H1 (cell line): ENCODE data around the gene QSOX1. TPM values are rescaled to one million over a fixed set of nuclear protein-coding genes. Genes with fewer than 3 reads are reported as not detected.

ENCODE experiments used
- CTCF ChIA-PET: fragments of 300-600 bp; sonication (Branson Sonifier 250); formaldehyde crosslinking; loops from one replicate; lab custom pipeline; 2021; ENCODE audit not compliant: partially characterized antibody; lab: Charles Lee
- POLR2A ChIA-PET: fragments of 300-600 bp; sonication (Branson Sonifier 250); formaldehyde crosslinking; loops from one replicate; lab custom pipeline; 2021; ENCODE audit warnings: inconsistent platforms; ENCODE audit not compliant: partially characterized antibody; lab: Charles Lee
- DNase-seq, 2 experiments: peaks; one replicate each; pipeline versions ENCODE4 v3.0.0 to v3.0.0-alpha.2; 2010 to 2022; ENCODE audit warnings: low spot score in 2 of 2, low read depth in 1 of 2, mixed read lengths in 1 of 2
- FAIRE-seq: peaks from 2 replicates; lab custom pipeline; 2011; peaks lifted over from hg19 to GRCh38; lab: Jason Lieb, UNC
- H2AFZ ChIP-seq: 2 replicates; pipeline ENCODE4 v1.8.1; 2012; ENCODE audit warnings: low read length, inconsistent platforms
- H2AK5ac ChIP-seq: 2 replicates; pipeline ENCODE4 v1.6.1; 2013; ENCODE audit warnings: low read depth, low read length
- H2BK120ac ChIP-seq: replicated peaks from 2 replicates; pipeline ENCODE3; 2013; ENCODE audit warnings: low read depth, low read length, inconsistent platforms
- H2BK12ac ChIP-seq: 2 replicates; pipeline ENCODE4 v1.6.1; 2013; ENCODE audit warnings: low read depth, low read length
- H2BK15ac ChIP-seq: 2 replicates; pipeline ENCODE4 v1.6.1; 2013; ENCODE audit warnings: low read length
- H2BK20ac ChIP-seq: 2 replicates; pipeline ENCODE4 v1.6.1; 2013; ENCODE audit warnings: low read length
- H2BK5ac ChIP-seq: 2 replicates; pipeline ENCODE4 v1.6.1; 2013; ENCODE audit warnings: low read depth, low read length
- H3K14ac ChIP-seq: 2 replicates; pipeline ENCODE4 v1.6.1; 2013; ENCODE audit warnings: inconsistent platforms; ENCODE audit not compliant: insufficient read length
- H3K18ac ChIP-seq: 2 replicates; pipeline ENCODE4 v1.6.1; 2013; ENCODE audit warnings: low read length; ENCODE audit errors: extremely low read depth
- H3K23ac ChIP-seq: 2 replicates; pipeline ENCODE4 v1.6.1; 2013; ENCODE audit warnings: inconsistent platforms; ENCODE audit not compliant: insufficient read length
- H3K23me2 ChIP-seq: 2 replicates; pipeline ENCODE4 v1.6.1; 2013; ENCODE audit warnings: low read depth, low read length
- H3K27ac ChIP-seq: 2 replicates; pipeline ENCODE4 v1.6.1; 2011; ENCODE audit warnings: low read depth, low read length, inconsistent platforms
- H3K27me3 ChIP-seq, 4 experiments: replicated peaks in 1 of 4; 1 replicate in 1 of 4; 2 replicates in 3 of 4; pipeline versions ENCODE4 v1.6.1 to v1.8.1; 2011 to 2013; ENCODE audit warnings: low read length in 3 of 4, mild to moderate bottlenecking in 3 of 4, inconsistent platforms in 2 of 4, mixed read lengths in 2 of 4, moderate library complexity in 1 of 4; ENCODE audit not compliant: control insufficient read depth in 3 of 4, insufficient read depth in 3 of 4; ENCODE audit errors: extremely low read depth in 1 of 4
- H3K36me3 ChIP-seq, 4 experiments: 2 replicates each; pipeline versions ENCODE4 v1.6.1 to v1.8.1; 2011 to 2013; ENCODE audit warnings: mild to moderate bottlenecking in 4 of 4, low read length in 3 of 4, moderate library complexity in 2 of 4, control low read depth in 1 of 4, inconsistent platforms in 1 of 4; ENCODE audit not compliant: insufficient read depth in 4 of 4, control insufficient read depth in 2 of 4
- H3K4ac ChIP-seq: replicated peaks from 2 replicates; pipeline ENCODE3; 2013; ENCODE audit warnings: low read length, low read depth, mixed read lengths, inconsistent platforms; ENCODE audit not compliant: insufficient read length
- H3K4me1 ChIP-seq, 4 experiments: replicated peaks in 1 of 4; 1 replicate in 1 of 4; 2 replicates in 3 of 4; pipeline versions ENCODE4 v1.6.1 to v1.8.1; 2011 to 2013; ENCODE audit warnings: low read length in 3 of 4, inconsistent platforms in 2 of 4, mixed read lengths in 1 of 4; ENCODE audit not compliant: insufficient read depth in 4 of 4, control insufficient read depth in 3 of 4
- H3K4me2 ChIP-seq, 2 experiments: 2 replicates each; pipeline versions ENCODE4 v1.6.1 to v1.8.1; 2011 to 2013; ENCODE audit warnings: low read depth in 2 of 2, low read length in 2 of 2, control low read depth in 1 of 2, inconsistent platforms in 1 of 2, mild to moderate bottlenecking in 1 of 2; ENCODE audit not compliant: insufficient read depth in 1 of 2
- H3K4me3 ChIP-seq, 4 experiments: fragments of 200-600, 300-600 bp in 1 of 4; sonication (generic), shearing (Covaris generic), sonication (Bioruptor Twin) in 1 of 4; 2 replicates each; pipeline versions ENCODE4 v1.5.1 to v1.8.1; 2011 to 2016; ENCODE audit warnings: low read length in 4 of 4, low read depth in 3 of 4, control low read depth in 2 of 4, inconsistent platforms in 2 of 4, mild to moderate bottlenecking in 2 of 4, mixed read lengths in 1 of 4, moderate library complexity in 1 of 4; ENCODE audit not compliant: insufficient read depth in 2 of 4; ENCODE audit errors: extremely low read depth in 1 of 4
- H3K56ac ChIP-seq: replicated peaks from 2 replicates; pipeline ENCODE3; 2013; ENCODE audit warnings: low read depth, mild to moderate bottlenecking, mixed read lengths, low read length, inconsistent platforms; ENCODE audit not compliant: insufficient read length
- H3K79me1 ChIP-seq: 2 replicates; pipeline ENCODE4 v1.6.1; 2013; ENCODE audit warnings: low read depth, low read length, control low read depth
- H3K79me2 ChIP-seq, 2 experiments: 2 replicates each; pipeline versions ENCODE4 v1.6.1 to v1.8.1; 2012 to 2013; ENCODE audit warnings: low read length in 2 of 2, mild to moderate bottlenecking in 2 of 2, inconsistent platforms in 1 of 2; ENCODE audit not compliant: insufficient read depth in 2 of 2, control insufficient read depth in 1 of 2
- H3K9ac ChIP-seq, 4 experiments: replicated peaks in 1 of 4; 1 replicate in 1 of 4; 2 replicates in 3 of 4; pipeline versions ENCODE4 v1.6.1 to v1.8.1; 2011 to 2013; ENCODE audit warnings: low read depth in 3 of 4, low read length in 3 of 4, control low read depth in 2 of 4, mild to moderate bottlenecking in 2 of 4, moderate library complexity in 2 of 4, inconsistent platforms in 1 of 4; ENCODE audit errors: extremely low read depth in 1 of 4
- H3K9me3 ChIP-seq, 2 experiments: 2 replicates each; pipeline versions ENCODE4 v1.6.1 to v1.8.1; 2012 to 2013; ENCODE audit warnings: mild to moderate bottlenecking in 2 of 2, moderate library complexity in 2 of 2, control low read depth in 1 of 2, inconsistent platforms in 1 of 2, low read depth in 1 of 2, low read length in 1 of 2, mixed read lengths in 1 of 2; ENCODE audit not compliant: insufficient read depth in 2 of 2
- H4K20me1 ChIP-seq, 2 experiments: replicated peaks in 1 of 2; 2 replicates each; pipeline versions ENCODE3 to v1.8.1; 2011 to 2013; ENCODE audit warnings: inconsistent platforms in 2 of 2, low read length in 2 of 2, mild to moderate bottlenecking in 1 of 2; ENCODE audit not compliant: insufficient read depth in 2 of 2, control insufficient read depth in 1 of 2
- H4K5ac ChIP-seq: 2 replicates; pipeline ENCODE4 v1.6.1; 2013; ENCODE audit warnings: low read length, low read depth, mixed read lengths, inconsistent platforms; ENCODE audit not compliant: insufficient read length
- H4K8ac ChIP-seq: 2 replicates; pipeline ENCODE4 v1.8.0; 2013; ENCODE audit warnings: mild to moderate bottlenecking, moderate library complexity, low read length, inconsistent platforms; ENCODE audit not compliant: insufficient read depth; ENCODE audit errors: extremely low read depth
- H4K91ac ChIP-seq: replicated peaks from 2 replicates; pipeline ENCODE3; 2013; ENCODE audit warnings: low read length, mixed read lengths, inconsistent platforms; ENCODE audit not compliant: insufficient read length
- CHD2 ChIP-seq: IDR thresholded peaks from 2 replicates; pipeline ENCODE4 v1.6.1; 2012; ENCODE audit warnings: low read length, improper control_type of control experiment
- RAD21 ChIP-seq, 2 experiments: IDR thresholded peaks in 1 of 2; conservative IDR thresholded peaks in 1 of 2; 2 replicates each; pipeline ENCODE4 v1.6.1; 2011; ENCODE audit warnings: low read depth in 2 of 2, low read length in 2 of 2, improper control_type of control experiment in 1 of 2, inconsistent platforms in 1 of 2, mild to moderate bottlenecking in 1 of 2, moderate library complexity in 1 of 2
- TEAD4 ChIP-seq: IDR thresholded peaks from 2 replicates; pipeline ENCODE4 v1.6.1; 2012; ENCODE audit warnings: low read depth, low read length, inconsistent platforms, mixed read lengths
- WGBS, 2 experiments: shearing (Covaris generic) in 1 of 2; methylation state at CpG; one replicate each; pipeline versions ENCODE4 v1.1.6 to v1.1.7; 2013 to 2015; ENCODE audit warnings: low lambda C conversion rate in 2 of 2, mixed read lengths in 2 of 2, inconsistent platforms in 1 of 2, low coverage in 1 of 2, missing lambda C conversion rate in 1 of 2; ENCODE audit not compliant: insufficient replicate concordance in 2 of 2, insufficient coverage in 1 of 2, insufficient read length in 1 of 2; ENCODE audit errors: extremely low coverage in 1 of 2, missing lambda C conversion rate in 1 of 2; 5-methylcytosine and 5-hydroxymethylcytosine counted together
- polyA plus RNA-seq, 7 experiments: library from polyadenylated mRNA; depleted of rRNA in 3 of 7; stranded (reverse) in 5 of 7; unstranded in 2 of 7; fragments of >200 nt in 5 of 7; fragments of 200-250 nt in 2 of 7; gene quantifications; 1 replicate in 5 of 7; 2 replicates in 1 of 7; 4 replicates in 1 of 7; pipeline versions ENCODE4 v1.2.1 to v1.2.3, GENCODE V29; 2011 to 2013; ENCODE audit warnings: missing spikeins in 2 of 7, mixed read lengths in 2 of 7
- total RNA-seq: library from RNA; stranded (reverse); fragmentation: NEBNext Ultra II Directional; extraction: Animal tissue kit (Norgen Biotek cat#: 25700); gene quantifications from 2 replicates; pipeline ENCODE4 v1.2.1, GENCODE V29; 2021

Gene QSOX1
- total and polyA plus RNA-seq, 2 of the 8 experiments (the other 6 are each of a cell fraction or from before 2014, with no cell fraction given) = 97.7 to 123 TPM

DNA sequence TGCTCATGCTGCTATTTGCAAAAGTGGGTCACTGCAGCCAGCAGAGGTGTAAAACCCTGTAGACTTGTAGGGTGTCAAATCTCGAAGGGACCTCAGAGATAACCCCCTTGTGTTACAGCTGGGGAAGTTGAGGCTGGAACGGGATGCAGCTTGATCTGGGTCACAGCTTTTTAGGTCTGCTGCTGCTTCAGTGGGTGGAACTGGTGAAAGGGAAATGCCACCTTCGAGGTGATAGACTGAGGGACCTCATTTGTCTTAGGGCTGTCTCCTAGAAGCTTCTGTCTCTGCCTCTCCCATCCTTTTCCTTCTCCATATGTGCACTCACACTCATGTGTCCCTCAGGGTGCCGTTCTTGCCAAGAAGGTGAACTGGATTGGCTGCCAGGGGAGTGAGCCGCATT lies 35.4 kb downstream of the QSOX1 start:
- H3K27ac ChIP-seq = no peak overlapping the region
- no peak overlapping the region for H2BK15ac ChIP-seq
- TF ChIP-seq TEAD4 = no peak
- no peak for TF ChIP-seq RAD21 (IDR thresholded peaks at IDR 0.05 in 1 of 2, conservative IDR thresholded peaks at IDR 0.05 in 1 of 2; ENCODE audit: low read depth in 2 of 2, low read length in 2 of 2)
- no peak for TF ChIP-seq CHD2
- ChIA-PET CTCF (interaction anchor here (0.8 to 13.2 kb wide), 11 partner anchors 11 to 293 kb away, joined by 3 to 149 read pairs (median 3); no protein-coding TSS in a partner anchor), POLR2A (no interaction called here)
- H3K79me2 ChIP-seq = no peaks in the 10 kb centered on the region
- no peak overlapping the region for H2BK120ac ChIP-seq
- no peak overlapping the region for H2BK20ac ChIP-seq
- no peak overlapping the region for H2BK12ac ChIP-seq
- DNase-seq (no peak), FAIRE-seq (no peak)
- no peak overlapping the region for H2AFZ ChIP-seq
- H3K23ac ChIP-seq = no peak overlapping the region
- no peak overlapping the region for H3K56ac ChIP-seq
- H3K14ac ChIP-seq = no peak overlapping the region
- no peak overlapping the region for H2BK5ac ChIP-seq
- WGBS, 2 experiments = 86% methylated on average over 5 of the region's 5 CpGs; no CpG with 5 or more reads in 1 of the 2 experiments
- no peak overlapping the region for H3K4ac ChIP-seq
- H3K23me2 ChIP-seq = no peaks in the 10 kb centered on the region
- no peak overlapping the region for H2AK5ac ChIP-seq
- no peaks in the 10 kb centered on the region for H3K9me3 ChIP-seq
- peaks cover 0 to 9% of the 10 kb centered on the region in 2 experiments for H4K20me1 ChIP-seq
- H3K18ac ChIP-seq = no peak overlapping the region
- H3K4me1 ChIP-seq = peaks cover 0 to 1% (median 0%) of the 10 kb centered on the region in 4 experiments; a peak in 1 of 7 replicates
- H4K5ac ChIP-seq = no peak overlapping the region
- no peak overlapping the region; the same call in 1 of the 2 replicates for H4K8ac ChIP-seq
- no peak overlapping the region for H3K4me2 ChIP-seq
- H3K9ac ChIP-seq = no peak overlapping the region
- peaks cover 4 to 18% (median 10%) of the 10 kb centered on the region in 4 experiments; a peak in 5 of 8 replicates for H3K36me3 ChIP-seq
- H4K91ac ChIP-seq = no peak overlapping the region
- no peaks in the 10 kb centered on the region; the same call in 1 of the 2 replicates for H3K79me1 ChIP-seq
- no peak overlapping the region for H3K4me3 ChIP-seq
- no peaks in the 10 kb centered on the region for H3K27me3 ChIP-seq
